Loucy (cell line): ENCODE measurements around the gene NBAS.

Experiments
- H2AFZ ChIP-seq: fragments of 200-600 bp; sonication (generic); 2 replicates; pipeline ENCODE4 v1.6.0; 2016; ENCODE audit warnings: antibody characterized with exemption, mild to moderate bottlenecking, low read length, moderate library complexity
- H3F3A ChIP-seq: fragments of 200-600 bp; 2 replicates; pipeline ENCODE4 v1.6.0; 2016; ENCODE audit warnings: antibody characterized with exemption, low read depth, mild to moderate bottlenecking
- H3K27me3 ChIP-seq: fragments of 200-600 bp; sonication (generic); 2 replicates; pipeline ENCODE4 v1.6.1; 2014; ENCODE audit warnings: low read length, mild to moderate bottlenecking; ENCODE audit not compliant: insufficient read depth, poor library complexity, severe bottlenecking
- H3K36me3 ChIP-seq: fragments of 200-600 bp; sonication (generic); 2 replicates; pipeline ENCODE4 v1.6.1; 2016; ENCODE audit warnings: low read length; ENCODE audit not compliant: insufficient read depth
- H3K4me1 ChIP-seq: fragments of 200-600 bp; sonication (generic); 2 replicates; pipeline ENCODE4 v1.5.1; 2014; ENCODE audit warnings: low read length, mild to moderate bottlenecking; ENCODE audit not compliant: insufficient read depth, poor library complexity, severe bottlenecking
- H3K4me2 ChIP-seq: fragments of 200-600 bp; sonication (generic); 2 replicates; pipeline ENCODE4 v1.6.0; 2014; ENCODE audit warnings: antibody characterized with exemption, low read length, low read depth, mild to moderate bottlenecking; ENCODE audit not compliant: poor library complexity, severe bottlenecking
- H3K4me3 ChIP-seq: fragments of 200-600 bp; sonication (generic); 2 replicates; pipeline ENCODE4 v1.5.1; 2014; ENCODE audit warnings: low read length, mild to moderate bottlenecking, mixed read lengths; ENCODE audit not compliant: poor library complexity, severe bottlenecking
- H3K79me2 ChIP-seq: fragments of 200-600 bp; sonication (generic); 2 replicates; pipeline ENCODE4 v1.6.1; 2014; ENCODE audit warnings: low read length; ENCODE audit not compliant: insufficient read depth
- H3K9ac ChIP-seq: fragments of 200-600 bp; sonication (generic); 2 replicates; pipeline ENCODE4 v1.6.0; 2014; ENCODE audit warnings: mild to moderate bottlenecking, low read depth, low read length, moderate library complexity; ENCODE audit not compliant: poor library complexity, severe bottlenecking
- H3K9me2 ChIP-seq: fragments of 200-600 bp; sonication (generic); replicated peaks from 2 replicates; pipeline ENCODE4 v1.6.1; 2016; ENCODE audit warnings: low read depth, low read length, mixed read lengths
- H3K9me3 ChIP-seq: fragments of 200-600 bp; sonication (generic); 2 replicates; pipeline ENCODE4 v1.6.1; 2014; ENCODE audit warnings: mild to moderate bottlenecking, antibody characterized with exemption, low read length, low read depth; ENCODE audit not compliant: insufficient read depth
- H4K20me1 ChIP-seq: fragments of 200-600 bp; sonication (generic); 2 replicates; pipeline ENCODE4 v1.6.0; 2014; ENCODE audit warnings: antibody characterized with exemption, low read length, mild to moderate bottlenecking; ENCODE audit not compliant: insufficient read depth, poor library complexity, severe bottlenecking
- EZH2phosphoT487 ChIP-seq: fragments of 200-600 bp; IDR thresholded peaks from 2 replicates; pipeline ENCODE4 v1.6.1; 2018; ENCODE audit warnings: antibody characterized with exemption, mild to moderate bottlenecking, moderate library complexity, borderline replicate concordance
- TF ChIP-seq, protein P1 (sequence below): fragments of 200-600 bp; sonication (generic); conservative IDR thresholded peaks from 2 replicates; pipeline ENCODE4 v1.5.1; 2014; ENCODE audit warnings: mild to moderate bottlenecking, antibody characterized with exemption, low read length

Gene NBAS

DNA sequence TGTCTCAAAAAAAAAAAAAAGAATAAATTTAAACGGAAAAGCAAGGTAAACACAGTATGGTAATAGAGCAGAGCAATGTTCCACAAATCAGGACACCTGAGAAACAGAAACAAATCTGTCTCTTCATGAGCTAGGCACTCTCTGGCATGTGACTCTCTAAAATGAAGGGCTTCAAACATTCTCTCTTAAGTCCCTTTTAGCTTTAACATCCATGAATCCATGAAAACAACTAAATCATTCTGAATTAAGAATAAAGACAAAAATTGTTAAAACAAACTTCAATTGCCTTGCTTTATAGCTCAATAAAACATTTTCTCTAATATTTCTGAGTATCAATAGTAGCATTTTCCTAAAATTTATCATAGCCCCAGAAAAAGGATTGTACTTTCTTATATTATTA, 132.1 kb downstream of the NBAS start:
- H3K9ac ChIP-seq: no peak overlapping the region
- no peaks in the 10 kb centered on the region for H3K27me3 ChIP-seq
- H3K36me3 ChIP-seq: peaks cover 47% of the 10 kb centered on the region; the same call in 1 of the 2 replicates
- H3K9me3 ChIP-seq: no peaks in the 10 kb centered on the region
- no peak overlapping the region for H3K4me2 ChIP-seq
- no peak overlapping the region for H3K4me3 ChIP-seq
- TF ChIP-seq, protein P1, sequence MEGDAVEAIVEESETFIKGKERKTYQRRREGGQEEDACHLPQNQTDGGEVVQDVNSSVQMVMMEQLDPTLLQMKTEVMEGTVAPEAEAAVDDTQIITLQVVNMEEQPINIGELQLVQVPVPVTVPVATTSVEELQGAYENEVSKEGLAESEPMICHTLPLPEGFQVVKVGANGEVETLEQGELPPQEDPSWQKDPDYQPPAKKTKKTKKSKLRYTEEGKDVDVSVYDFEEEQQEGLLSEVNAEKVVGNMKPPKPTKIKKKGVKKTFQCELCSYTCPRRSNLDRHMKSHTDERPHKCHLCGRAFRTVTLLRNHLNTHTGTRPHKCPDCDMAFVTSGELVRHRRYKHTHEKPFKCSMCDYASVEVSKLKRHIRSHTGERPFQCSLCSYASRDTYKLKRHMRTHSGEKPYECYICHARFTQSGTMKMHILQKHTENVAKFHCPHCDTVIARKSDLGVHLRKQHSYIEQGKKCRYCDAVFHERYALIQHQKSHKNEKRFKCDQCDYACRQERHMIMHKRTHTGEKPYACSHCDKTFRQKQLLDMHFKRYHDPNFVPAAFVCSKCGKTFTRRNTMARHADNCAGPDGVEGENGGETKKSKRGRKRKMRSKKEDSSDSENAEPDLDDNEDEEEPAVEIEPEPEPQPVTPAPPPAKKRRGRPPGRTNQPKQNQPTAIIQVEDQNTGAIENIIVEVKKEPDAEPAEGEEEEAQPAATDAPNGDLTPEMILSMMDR: no peak
- no peak for TF ChIP-seq EZH2phosphoT487
- H3K9me2 ChIP-seq: no peaks in the 10 kb centered on the region
- H2AFZ ChIP-seq: no peak overlapping the region
- H3K4me1 ChIP-seq: peaks cover 13% of the 10 kb centered on the region
- H3F3A ChIP-seq: no peaks in the 10 kb centered on the region
- H3K79me2 ChIP-seq: no peaks in the 10 kb centered on the region
- H4K20me1 ChIP-seq: peaks cover 8% of the 10 kb centered on the region

GRCh38 chr2:15427987-15428386, 133.1 kb downstream of the NBAS start:
- Histone ChIP-seq H3K27me3 (no peaks in the 10 kb centered on the region), H2AFZ (no peak overlapping the region), H3K9me3 (no peaks in the 10 kb centered on the region), H3K9ac (no peak overlapping the region), H3K36me3 (peaks cover 52% of the 10 kb centered on the region; the same call in 1 of the 2 replicates), H3K79me2 (no peaks in the 10 kb centered on the region), H4K20me1 (peaks cover 3% of the 10 kb centered on the region), H3K9me2 (no peaks in the 10 kb centered on the region), H3K4me1 (peaks cover 13% of the 10 kb centered on the region), H3K4me3 (no peak overlapping the region), H3F3A (no peaks in the 10 kb centered on the region), H3K4me2 (no peak overlapping the region)
- TF ChIP-seq EZH2phosphoT487: no peak
- TF ChIP-seq, protein P1: no peak

- Histone ChIP-seq H3K4me1 (peaks cover 13% of the 10 kb centered on the region), H2AFZ (no peak overlapping the region), H3K4me3 (no peak overlapping the region), H3K27me3 (no peaks in the 10 kb centered on the region), H3F3A (no peaks in the 10 kb centered on the region), H3K36me3 (peaks cover 51% of the 10 kb centered on the region; the same call in 1 of the 2 replicates), H3K4me2 (no peak overlapping the region), H4K20me1 (peaks cover 3% of the 10 kb centered on the region), H3K79me2 (no peaks in the 10 kb centered on the region), H3K9me2 (no peaks in the 10 kb centered on the region), H3K9ac (no peak overlapping the region), H3K9me3 (no peaks in the 10 kb centered on the region)
- no peak for TF ChIP-seq EZH2phosphoT487
- TF ChIP-seq, protein P1: no peak
Measured at GRCh38 chr2:15426606-15427005, 134.5 kb downstream of the NBAS start.
